Urothelium cell line (cell line): Measurements from ENCODE around the gene ZNF524.

Experiments used
- DNase-seq: peaks from one replicate; pipeline ENCODE4 v3.0.0; 2011; ENCODE audit warnings: low spot score, mixed read lengths
- FAIRE-seq: peaks from 2 replicates; lab custom pipeline; 2011; peaks lifted over from hg19 to GRCh38; lab: Jason Lieb, UNC

ZNF524 gene

DNA sequence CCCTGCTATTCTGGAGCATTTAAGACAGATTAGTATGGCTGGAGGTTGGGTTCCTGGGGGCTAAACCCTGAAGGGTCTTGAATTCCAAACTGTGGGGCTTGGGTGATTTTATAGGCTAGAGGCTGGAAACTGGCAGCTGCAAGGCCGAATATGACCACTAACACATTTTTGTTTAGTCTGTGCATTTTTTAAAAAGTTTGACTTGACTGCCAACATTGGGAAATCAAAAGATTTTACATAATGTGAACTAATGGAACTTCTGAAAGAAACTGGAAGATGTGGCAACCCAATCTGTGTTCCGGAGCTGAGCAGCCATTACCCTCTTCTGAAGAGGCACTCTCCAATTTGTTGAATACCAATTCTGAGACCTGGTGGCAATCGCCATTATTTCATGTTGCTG is 19.2 kb downstream of the ZNF524 start:
- no peak for DNase-seq
- FAIRE-seq = no peak

DNA sequence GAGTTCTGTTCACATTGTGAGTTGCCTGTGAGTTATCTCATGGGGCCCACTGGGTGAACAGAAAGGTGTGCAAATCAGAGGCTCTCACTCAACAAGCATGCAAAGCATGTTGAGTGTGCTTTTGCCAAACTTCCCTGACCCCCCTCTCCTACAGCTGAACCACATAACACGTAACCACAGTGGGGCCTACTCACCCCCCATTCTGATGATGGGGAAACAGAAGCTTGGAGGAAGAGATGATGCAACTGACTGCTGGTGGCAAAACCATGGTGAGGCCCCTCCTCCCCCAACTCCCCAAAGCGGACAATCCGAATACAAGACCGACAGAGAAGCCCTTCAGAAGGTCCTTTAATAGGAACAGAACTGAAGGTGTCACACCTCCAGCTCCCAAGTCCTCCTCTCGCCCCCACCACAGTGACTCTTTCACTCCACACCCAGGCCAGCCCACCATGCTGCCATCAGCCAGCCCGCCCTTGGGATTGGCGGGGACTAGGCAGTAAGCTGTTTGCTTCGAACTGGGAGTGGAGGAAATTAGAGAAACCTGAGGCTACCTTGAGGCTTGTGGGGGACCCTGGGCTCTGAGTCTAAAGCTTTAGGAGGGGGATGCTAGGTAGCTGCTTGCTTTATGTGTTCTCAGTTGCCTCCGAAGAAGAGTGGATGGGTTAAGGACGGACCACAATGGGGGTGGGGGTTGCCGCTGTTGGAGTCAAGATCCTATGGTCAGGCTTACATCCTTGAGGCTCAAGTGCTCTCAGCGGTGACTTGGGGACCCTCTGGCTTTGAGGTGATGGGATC is 20.5 kb downstream of the ZNF524 start:
- no peak for FAIRE-seq

GRCh38 chr19:55621205-55621672 is 21.2 kb downstream of the ZNF524 start:
- no peak for FAIRE-seq
- no peak for DNase-seq

More for the DNA sequence above, 20.5 kb downstream of the ZNF524 start:
- DNase-seq = no peak

DNA sequence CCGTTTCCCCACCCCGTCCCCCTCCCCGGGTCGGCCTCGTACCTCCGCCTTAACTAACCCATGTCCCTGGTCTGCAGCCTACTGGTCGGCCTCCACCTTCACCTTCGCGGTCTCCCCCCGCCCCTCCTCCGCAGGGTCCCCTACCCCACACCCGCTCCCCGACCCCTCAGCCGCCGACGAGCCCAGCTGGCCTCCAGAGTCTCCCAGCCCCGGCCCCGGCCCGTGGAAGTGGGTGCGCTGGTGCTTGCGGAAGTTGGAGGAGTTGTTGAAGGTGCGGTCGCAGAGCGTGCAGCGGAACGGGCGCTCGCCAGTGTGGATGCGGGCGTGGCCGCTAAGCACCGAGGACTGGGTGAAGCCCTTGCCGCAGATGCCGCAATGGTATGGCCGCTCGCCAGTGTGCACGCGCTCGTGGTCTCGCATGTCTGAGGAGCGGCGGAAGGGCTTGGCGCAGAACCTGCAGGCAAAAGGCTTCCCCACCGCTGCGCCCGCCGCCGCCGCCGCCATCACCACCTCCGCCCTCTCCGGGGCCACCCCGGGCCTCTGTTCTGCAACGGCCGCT is 21.7 kb downstream of the ZNF524 start:
- DNase-seq = no peak
- FAIRE-seq = no peak

GRCh38 chr19:55622242-55622969 is 22.3 kb downstream of the ZNF524 start:
- DNase-seq (no peak), FAIRE-seq (no peak)

DNA sequence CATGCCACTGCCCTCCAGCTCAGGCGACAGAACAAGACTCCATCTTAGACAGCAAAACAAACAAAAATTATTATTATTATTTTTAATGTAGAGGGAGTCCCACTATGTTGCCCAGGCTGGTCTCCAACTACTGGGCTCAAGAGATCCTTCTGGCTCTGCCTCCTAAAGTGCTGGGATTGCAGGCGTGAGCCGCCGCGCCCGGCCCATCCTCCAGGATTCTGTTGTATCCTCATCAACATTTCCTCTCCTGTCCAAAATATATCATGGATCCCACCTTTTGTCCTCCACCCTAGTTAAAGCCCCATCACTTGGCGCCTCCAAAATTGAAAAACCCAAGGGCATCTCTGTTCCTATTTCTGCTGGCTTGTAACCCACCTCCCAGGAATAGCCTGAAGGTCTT is 23.0 kb downstream of the ZNF524 start:
- FAIRE-seq = no peak

DNA sequence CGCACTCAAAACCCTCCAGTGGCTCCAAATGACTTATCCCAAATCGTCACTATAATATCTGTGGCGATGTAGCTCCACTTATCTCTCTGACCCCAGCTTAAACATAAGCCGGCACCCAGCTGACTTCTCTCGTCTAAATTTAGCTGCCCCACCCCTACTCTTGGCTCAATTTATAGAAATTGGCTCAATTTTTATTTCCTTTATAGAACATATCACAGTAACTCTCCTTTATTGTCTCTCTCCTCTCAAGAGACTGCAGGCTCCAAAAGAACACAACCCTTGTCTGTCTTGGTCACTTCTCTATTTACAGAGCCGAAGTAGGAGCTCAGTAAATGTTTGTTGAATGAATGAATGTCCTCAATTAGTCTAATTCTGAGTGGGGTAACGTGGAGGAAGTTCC is 23.5 kb downstream of the ZNF524 start:
- FAIRE-seq (no peak), DNase-seq (no peak)

More for the DNA sequence above, 23.0 kb downstream of the ZNF524 start:
- DNase-seq = no peak

DNA sequence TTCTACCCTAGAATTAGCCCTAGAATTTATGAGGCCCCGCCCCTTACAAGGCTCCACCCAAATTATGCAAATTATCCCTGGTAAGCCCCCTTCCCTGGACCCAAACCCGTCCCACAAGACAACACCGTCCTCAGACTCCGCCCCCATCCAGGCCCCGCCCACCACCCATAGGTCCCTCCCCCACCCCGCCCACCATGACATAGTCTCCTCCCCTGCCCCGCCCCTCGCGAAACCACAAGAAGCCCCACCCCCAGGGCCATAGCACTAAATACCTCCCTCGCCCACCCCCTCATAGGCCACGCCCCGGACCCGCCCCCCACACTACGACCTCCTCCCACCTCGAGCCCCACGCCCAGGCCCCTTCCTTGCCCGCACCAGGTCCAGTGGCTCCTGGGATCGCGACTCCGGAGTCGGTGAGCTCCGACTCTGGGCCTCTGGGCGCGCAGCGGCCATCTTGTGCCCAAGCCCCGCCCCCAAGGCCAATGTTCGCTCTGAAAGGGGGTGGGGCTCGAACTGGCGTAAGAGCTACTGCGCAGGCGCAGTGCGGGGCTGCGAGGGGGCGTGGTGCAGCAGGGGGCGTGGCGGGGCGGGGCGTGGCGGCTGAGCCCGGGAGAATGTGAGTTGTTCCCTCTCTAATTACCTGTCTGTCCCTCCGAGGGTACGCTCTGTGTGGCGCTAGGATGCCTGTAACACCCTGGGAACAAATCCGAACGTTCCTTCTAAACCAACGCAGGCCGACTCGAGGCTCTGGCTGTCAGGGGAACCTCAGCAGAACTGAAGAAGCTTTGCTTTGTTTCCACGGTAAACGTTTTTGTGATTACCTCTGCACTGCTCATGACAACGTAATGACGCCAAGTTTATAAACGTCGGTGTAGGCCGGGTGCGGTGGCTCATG is 24.3 kb downstream of the ZNF524 start, which contains the start of gene ZNF784:
TSS of gene ZNF784 (minus strand) at position 458 of the 895 bp plus-strand sequence. CDS start at position 453, 5 bp downstream.
- FAIRE-seq = peak; percentile 91
- DNase-seq = peak; percentile 91

DNA sequence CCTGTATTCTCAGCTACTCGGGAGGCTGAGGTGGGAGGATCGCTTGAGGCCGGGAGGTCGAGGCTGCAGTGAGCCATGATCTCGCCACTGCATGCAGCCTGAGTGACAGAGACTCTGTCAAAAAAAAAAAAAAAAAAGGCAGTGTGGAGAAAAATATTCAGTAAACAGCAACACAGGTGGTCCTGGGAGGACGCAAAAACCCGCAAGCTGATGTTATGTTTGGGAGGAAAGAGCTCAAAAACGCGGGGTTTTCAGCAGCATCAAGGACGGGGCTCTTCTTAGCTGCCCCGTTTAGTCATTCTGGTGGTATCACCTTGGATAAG is 24.9 kb downstream of the ZNF524 start:
- FAIRE-seq (no peak), DNase-seq (no peak)

DNA sequence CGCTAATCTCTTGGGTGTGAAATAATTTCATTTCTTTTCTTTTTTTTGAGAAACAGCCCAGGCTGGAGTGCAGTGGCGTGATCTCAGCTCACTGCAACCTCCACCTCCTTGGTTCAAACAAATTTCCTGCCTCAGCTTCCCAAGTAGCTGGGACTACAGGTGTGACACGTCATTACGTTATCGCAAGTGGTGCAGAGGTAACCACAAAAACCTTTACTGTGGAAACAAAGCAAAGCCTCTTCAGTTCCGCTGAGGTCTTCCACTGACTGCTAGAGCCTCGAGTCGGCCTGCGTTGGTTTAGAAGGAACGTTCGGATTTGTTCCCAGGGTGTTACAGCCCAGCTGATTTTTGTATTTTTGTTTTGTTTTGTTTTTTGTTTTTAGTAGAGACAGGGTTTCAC is 26.3 kb downstream of the ZNF524 start:
- no peak for FAIRE-seq
- DNase-seq = no peak

GRCh38 chr19:55632463-55632834 is 32.4 kb downstream of the ZNF524 start:
- FAIRE-seq (no peak), DNase-seq (peak; percentile 54)

GRCh38 chr19:55633861-55634260 is 33.8 kb downstream of the ZNF524 start:
- DNase-seq (no peak), FAIRE-seq (no peak)

- FAIRE-seq (no peak), DNase-seq (no peak)
These were observed 35.2 kb downstream of the ZNF524 start for GRCh38 chr19:55635334-55635717.

GRCh38 chr19:55635856-55636440 is 35.9 kb downstream of the ZNF524 start:
- no peak for DNase-seq
- no peak for FAIRE-seq

DNA sequence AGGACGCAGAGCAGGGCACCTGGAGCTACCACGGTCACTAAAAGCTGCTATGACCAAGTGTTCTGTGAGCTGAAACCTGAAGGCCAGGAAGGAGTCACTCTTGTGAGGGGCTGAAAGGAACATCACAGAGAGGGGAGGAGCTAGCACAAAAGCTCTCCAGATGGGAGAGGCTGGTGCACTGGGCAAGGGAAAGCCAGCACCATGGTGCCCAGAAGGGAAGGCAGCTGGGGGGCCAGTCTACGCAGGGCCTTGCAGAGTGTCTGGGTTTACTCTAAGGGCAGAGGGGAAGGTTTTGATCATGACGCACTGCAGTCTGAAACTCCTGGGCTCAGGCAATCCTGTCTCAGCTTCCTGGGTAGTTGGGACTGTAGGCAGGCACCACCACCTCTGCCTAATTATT is 36.6 kb downstream of the ZNF524 start:
- no peak for FAIRE-seq

DNA sequence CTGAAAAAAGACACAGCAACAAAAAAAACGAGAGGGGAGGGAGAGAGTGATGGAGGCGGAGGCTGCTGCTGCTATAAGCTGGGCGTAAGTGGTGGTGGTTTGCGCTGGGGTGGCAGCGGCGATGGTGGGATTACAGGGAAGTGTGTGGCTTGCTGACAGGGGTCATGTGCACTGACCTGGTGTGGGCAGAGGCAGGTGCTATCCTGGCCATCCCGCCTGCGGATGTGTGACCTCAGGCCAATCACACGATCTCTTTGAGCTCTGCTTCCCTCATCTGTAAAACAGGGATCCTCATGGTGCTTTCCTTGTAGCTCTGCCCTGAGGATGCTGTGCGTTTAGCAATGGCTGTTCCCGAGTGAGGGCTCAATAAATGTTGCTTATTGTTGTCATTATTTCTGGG is 37.4 kb downstream of the ZNF524 start:
- DNase-seq (no peak), FAIRE-seq (no peak)

More for the DNA sequence above, 36.6 kb downstream of the ZNF524 start:
- no peak for DNase-seq

DNA sequence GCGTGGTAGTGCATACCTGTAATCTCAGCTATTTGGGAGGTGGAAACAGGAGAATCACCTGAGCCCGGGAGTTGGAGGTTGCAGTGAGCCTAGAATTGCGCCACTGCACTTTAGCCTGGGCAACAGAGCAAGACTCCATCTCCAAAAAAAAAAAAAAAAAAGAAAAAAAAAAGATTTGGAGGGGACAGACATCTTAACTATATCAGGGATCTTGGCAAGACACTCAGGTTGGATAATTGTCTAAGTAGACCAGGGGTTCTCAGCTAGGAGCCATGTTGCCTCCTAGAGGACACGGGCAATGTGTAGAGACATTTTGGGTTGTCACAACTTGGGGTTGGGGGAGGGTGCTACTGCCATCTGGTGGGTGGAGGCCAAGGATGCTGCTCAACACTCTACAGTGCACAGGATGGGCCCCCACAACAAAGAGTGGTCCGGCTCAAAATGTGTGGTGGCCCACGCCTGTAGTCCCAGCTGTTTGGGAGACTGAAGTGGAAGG is 38.8 kb downstream of the ZNF524 start:
- DNase-seq (peak; percentile 45), FAIRE-seq (no peak)

GRCh38 chr19:55640043-55640576 is 40.0 kb downstream of the ZNF524 start:
- DNase-seq (no peak), FAIRE-seq (no peak)

- DNase-seq (peak; percentile 80), FAIRE-seq (no peak)
These were observed 40.7 kb downstream of the ZNF524 start, which contains the start of gene ZNF580 for GRCh38 chr19:55640577-55641425. Gene ZNF580, plus strand, starts transcription at chr19:55641002. Its CDS starts 1,507 bp downstream, at chr19:55642509.
